GM12878 (cell line): ENCODE results near the gene AJM1. TPM values are rescaled to one million over a fixed set of nuclear protein-coding genes. Genes with fewer than 3 reads are reported as not detected.

ENCODE experiments used
- ATAC-seq: fragments of 200-7000 bp; cut with Tn5 transposase; 3 replicates; pipeline ENCODE4 v1.9.1; 2020; ENCODE audit warnings: mild to moderate bottlenecking, moderate library complexity
- BruUV-seq: library from RNA; stranded (reverse); fragments of 400-500 nt; replicated peaks from 2 replicates; lab custom pipeline; 2021; lab: Mats Ljungman, UMichigan
- CTCF ChIA-PET: fragments of 300-600 bp; sonication (Branson Sonifier 250); formaldehyde crosslinking; extraction: SDS; loops from one replicate; lab custom pipeline; 2021; ENCODE audit warnings: inconsistent platforms; lab: Yijun Ruan, JAX
- POLR2A ChIA-PET: fragments of 350-600 bp; formaldehyde crosslinking; extraction: SDS; loops from one replicate; lab custom pipeline; 2021; ENCODE audit warnings: inconsistent platforms; lab: Charles Lee
- RAD21 ChIA-PET: fragments of 300-600 bp; sonication (Branson Sonifier 250); formaldehyde crosslinking; loops from one replicate; lab custom pipeline; 2023; ENCODE audit warnings: antibody characterized with exemption; ENCODE audit not compliant: unreplicated experiment; lab: Charles Lee
- SMC1A ChIA-PET: fragments of 300-600 bp; sonication (Branson Sonifier 250); formaldehyde crosslinking; loops from one replicate; lab custom pipeline; 2023; ENCODE audit not compliant: unreplicated experiment, uncharacterized antibody; lab: Charles Lee
- DNase-seq: peaks from one replicate; pipeline ENCODE4 v3.0.0-alpha.2; 2011; ENCODE audit warnings: low read depth, low spot score
- FAIRE-seq: peaks from 3 replicates; lab custom pipeline; 2011; peaks lifted over from hg19 to GRCh38; lab: Jason Lieb, UNC
- H2AFZ ChIP-seq: 2 replicates; pipeline ENCODE4 v1.6.0; 2011; ENCODE audit warnings: low read depth, low read length, control low read depth; ENCODE audit not compliant: control insufficient read depth
- H3K27ac ChIP-seq: 2 replicates; pipeline ENCODE4 v1.5.1; 2011; ENCODE audit warnings: control low read depth; ENCODE audit not compliant: control insufficient read depth, insufficient read depth
- H3K27me3 ChIP-seq, 2 experiments: replicated peaks in 1 of 2; 2 replicates each; pipeline versions ENCODE4 v1.6.0 to v1.6.1; 2011; ENCODE audit warnings: low read length in 1 of 2; ENCODE audit not compliant: control insufficient read depth in 2 of 2, insufficient read depth in 2 of 2
- H3K36me3 ChIP-seq, 2 experiments: 2 replicates each; pipeline ENCODE4 v1.5.1; 2011; ENCODE audit warnings: low read length in 1 of 2; ENCODE audit not compliant: control insufficient read depth in 2 of 2, insufficient read depth in 2 of 2
- H3K4me1 ChIP-seq: 2 replicates; pipeline ENCODE4 v1.6.1; 2011; ENCODE audit warnings: mild to moderate bottlenecking, low read length, moderate library complexity, mixed read lengths; ENCODE audit not compliant: control insufficient read depth, insufficient read depth
- H3K4me2 ChIP-seq: 2 replicates; pipeline ENCODE4 v1.6.0; 2011; ENCODE audit warnings: control low read depth; ENCODE audit not compliant: control insufficient read depth, insufficient read depth
- H3K4me3 ChIP-seq: fragments of 200-600 bp; sonication (generic); 2 replicates; pipeline ENCODE4 v1.5.1; 2016
- H3K79me2 ChIP-seq: 2 replicates; pipeline ENCODE4 v1.6.0; 2011; ENCODE audit warnings: low read length; ENCODE audit not compliant: control insufficient read depth, insufficient read depth
- H3K9ac ChIP-seq: 2 replicates; pipeline ENCODE4 v1.8.0; 2011; ENCODE audit warnings: low read length, control low read depth, mixed read lengths; ENCODE audit not compliant: control insufficient read depth, insufficient read depth
- H3K9me3 ChIP-seq: replicated peaks from 3 replicates; pipeline ENCODE4 v1.5.1; 2011; ENCODE audit warnings: mild to moderate bottlenecking, low read length; ENCODE audit not compliant: control insufficient read depth, insufficient read depth
- H4K20me1 ChIP-seq: 2 replicates; pipeline ENCODE4 v1.6.0; 2011; ENCODE audit not compliant: control insufficient read depth, insufficient read depth
- BCL3 ChIP-seq: IDR thresholded peaks from 2 replicates; pipeline ENCODE4 v1.6.1; 2011; ENCODE audit warnings: borderline replicate concordance, low read depth, mild to moderate bottlenecking, moderate library complexity, low read length; ENCODE audit not compliant: insufficient read depth, poor library complexity, severe bottlenecking
- EP300 ChIP-seq, 2 experiments: fragments of 150-350 bp in 1 of 2; IDR thresholded peaks; 2 replicates each; pipeline ENCODE4 v1.6.1; 2011 to 2012; ENCODE audit warnings: low read depth in 2 of 2, low read length in 2 of 2, borderline replicate concordance in 1 of 2, improper control_type of control experiment in 1 of 2, inconsistent platforms in 1 of 2; ENCODE audit not compliant: control insufficient read depth in 1 of 2
- PRDM15 ChIP-seq: fragments of 450-650 bp; formaldehyde crosslinking; IDR thresholded peaks from 2 replicates; pipeline ENCODE4 v1.4.0; 2020; ENCODE audit warnings: mild to moderate bottlenecking, moderate library complexity
- SIN3A ChIP-seq: IDR thresholded peaks from 2 replicates; pipeline ENCODE4 v1.6.1; 2012; ENCODE audit warnings: low read depth, low read length, improper control_type of control experiment
- SPI1 ChIP-seq: IDR thresholded peaks from 2 replicates; pipeline ENCODE4 v1.6.1; 2011; ENCODE audit warnings: low read depth, mild to moderate bottlenecking, low read length, moderate library complexity, borderline replicate concordance; ENCODE audit not compliant: insufficient read depth
- SREBF1 ChIP-seq: IDR thresholded peaks from 2 replicates; pipeline ENCODE4 v1.6.1; 2012; ENCODE audit warnings: mild to moderate bottlenecking, low read length
- STAT3 ChIP-seq: IDR thresholded peaks from 2 replicates; pipeline ENCODE4 v1.6.1; 2011; ENCODE audit warnings: low read depth, low read length, improper control_type of control experiment
- ZNF384 ChIP-seq: IDR thresholded peaks from 2 replicates; pipeline ENCODE4 v1.6.1; 2012; ENCODE audit warnings: low read depth, mild to moderate bottlenecking, low read length, improper control_type of control experiment, borderline replicate concordance
- WGBS: methylation state at CpG from one replicate; pipeline ENCODE4 v1.1.6; 2016; ENCODE audit warnings: low lambda C conversion rate; ENCODE audit not compliant: insufficient replicate concordance, insufficient coverage; ENCODE audit errors: missing lambda C conversion rate; 5-methylcytosine and 5-hydroxymethylcytosine counted together
- in situ Hi-C: fragments of 300-500 bp; cut with MboI; formaldehyde crosslinking; loops from 9 replicates; pipeline ENCODE4 v1.14.3; 2018; ENCODE audit warnings: mixed read lengths
- intact Hi-C: fragments of 100-400 bp; cut with micrococcal nuclease; formaldehyde crosslinking; loops from one replicate; pipeline ENCODE4 v1.14.2; 2022; ENCODE audit not compliant: unreplicated experiment
- polyA plus RNA-seq, 11 experiments: library from polyadenylated mRNA; depleted of rRNA in 4 of 11; unstranded in 6 of 11; stranded (reverse) in 5 of 11; fragments of >200 nt; fragmentation: Nextera tagmentation in 4 of 11; fragmentation: Illumina TruSeq in 1 of 11; extraction: Ambion mirVana in 4 of 11; extraction: Trizol in 1 of 11; gene quantifications; 1 replicate in 1 of 11; 2 replicates in 10 of 11; pipeline versions ENCODE4 v1.2.1 to v1.2.3, GENCODE V29; 2011 to 2016; ENCODE audit warnings: inconsistent platforms in 2 of 11, missing spikeins in 2 of 11, low read depth in 1 of 11
- total RNA-seq, 4 experiments: library from RNA; depleted of rRNA in 3 of 4; stranded (reverse); fragments of >200 nt in 3 of 4; fragmentation: Illumina TruSeq in 1 of 4; extraction: Trizol in 1 of 4; gene quantifications; 2 replicates each; pipeline versions ENCODE4 v1.2.1 to v1.2.3, GENCODE V29; 2013 to 2021

Gene AJM1
- total and polyA plus RNA-seq, 10 of the 15 experiments (the other 5 are each of a cell fraction or from before 2014, with no cell fraction given), result 0.06 to 2.5 (median 1.0) TPM; not detected in 2

GRCh38 chr9:136828474-136829140, 13.7 kb upstream of the AJM1 start:
- RAD21 ChIA-PET, result no interaction called here
- in situ Hi-C loops, result no loop called here
- H2AFZ ChIP-seq, result no peak overlapping the region
- H3K4me2 ChIP-seq, result no peak overlapping the region
- CTCF ChIA-PET, result no interaction called here
- peaks cover 11 to 12% of the 10 kb centered on the region in 2 experiments for H3K36me3 ChIP-seq
- BruUV-seq, result no TSS peak
- H3K27ac ChIP-seq, result no peak overlapping the region
- 95% methylated on average over 31 of the region's 31 CpGs for WGBS
- SMC1A ChIA-PET, result no interaction called here
- H4K20me1 ChIP-seq, result no peaks in the 10 kb centered on the region
- TF ChIP-seq BCL3 (peak; percentile 31), SPI1 (no peak)
- FAIRE-seq (no peak), DNase-seq (no peak), ATAC-seq (no peak)
- H3K9me3 ChIP-seq, result no peaks in the 10 kb centered on the region
- intact Hi-C loops, result no loop called here
- H3K27me3 ChIP-seq, result no peaks in the 10 kb centered on the region
- no peaks in the 10 kb centered on the region for H3K4me1 ChIP-seq
- H3K9ac ChIP-seq, result no peak overlapping the region
- H3K4me3 ChIP-seq, result no peak overlapping the region
- POLR2A ChIA-PET, result no interaction called here
- no peaks in the 10 kb centered on the region for H3K79me2 ChIP-seq

- H3K9ac ChIP-seq, result no peak overlapping the region
- ChIA-PET RAD21 (no interaction called here), CTCF (no interaction called here), POLR2A (no interaction called here), SMC1A (no interaction called here)
- no peaks in the 10 kb centered on the region for H3K79me2 ChIP-seq
- intact Hi-C loops (no loop called here), in situ Hi-C loops (no loop called here)
- no peaks in the 10 kb centered on the region for H3K9me3 ChIP-seq
- DNase-seq (no peak), ATAC-seq (no peak), FAIRE-seq (no peak)
- H3K27me3 ChIP-seq, result no peaks in the 10 kb centered on the region
- 95% methylated on average over 14 of the region's 14 CpGs for WGBS
- no TSS peak for BruUV-seq
- no peak overlapping the region for H3K4me3 ChIP-seq
- H4K20me1 ChIP-seq, result no peaks in the 10 kb centered on the region
- H3K4me1 ChIP-seq, result no peaks in the 10 kb centered on the region
- H2AFZ ChIP-seq, result no peak overlapping the region
- H3K36me3 ChIP-seq, result peaks cover 11 to 12% of the 10 kb centered on the region in 2 experiments
- no peak overlapping the region for H3K27ac ChIP-seq
- no peak overlapping the region for H3K4me2 ChIP-seq
- TF ChIP-seq STAT3 (no peak), SPI1 (no peak), EP300 (IDR thresholded peaks at IDR 0.05; ENCODE audit: borderline replicate concordance in 1 of 2, control insufficient read depth in 1 of 2, low read depth in 2 of 2, low read length in 2 of 2) (no peak), SREBF1 (no peak), PRDM15 (no peak), ZNF384 (no peak), SIN3A (no peak)
These were observed 12.9 kb upstream of the AJM1 start for GRCh38 chr9:136829412-136829811.
